H7 (cell line): Measurements from ENCODE around the gene CEP70. TPM values are rescaled to one million over a fixed set of nuclear protein-coding genes. Genes with fewer than 3 reads are reported as not detected.
"Not testable (repeated sequence)": the region's sequence is repeated elsewhere in the genome, so short reads cannot be mapped to it uniquely, and the experiment has no call there.

Experiments used
- DNase-seq: peaks from one replicate; pipeline ENCODE4 v3.0.0; 2012
- H3K27me3 ChIP-seq: 2 replicates; pipeline ENCODE4 v1.6.0; 2011; ENCODE audit warnings: mild to moderate bottlenecking, low read length; ENCODE audit not compliant: control insufficient read depth, insufficient read depth
- H3K36me3 ChIP-seq: replicated peaks from 2 replicates; pipeline ENCODE4 v1.5.1; 2011; ENCODE audit warnings: low read length; ENCODE audit not compliant: control insufficient read depth, insufficient read depth
- H3K4me3 ChIP-seq: 2 replicates; pipeline ENCODE4 v1.5.1; 2011; ENCODE audit warnings: low read depth, mild to moderate bottlenecking, control low read depth, low read length, moderate library complexity; ENCODE audit not compliant: insufficient read depth
- total RNA-seq: library from RNA; depleted of rRNA; stranded (reverse); fragments of >200 nt; shearing (Covaris generic); gene quantifications from 2 replicates; pipeline ENCODE4 v1.2.3, GENCODE V29; 2014

The CEP70 gene
- total RNA-seq, 1 experiment from 2014 or later: 19.6 TPM

GRCh38 chr3:138601661-138602060, 7.6 kb upstream of the CEP70 start:
- not testable (repeated sequence) for H3K4me3 ChIP-seq, DNase-seq, H3K27me3 ChIP-seq, H3K36me3 ChIP-seq

DNA sequence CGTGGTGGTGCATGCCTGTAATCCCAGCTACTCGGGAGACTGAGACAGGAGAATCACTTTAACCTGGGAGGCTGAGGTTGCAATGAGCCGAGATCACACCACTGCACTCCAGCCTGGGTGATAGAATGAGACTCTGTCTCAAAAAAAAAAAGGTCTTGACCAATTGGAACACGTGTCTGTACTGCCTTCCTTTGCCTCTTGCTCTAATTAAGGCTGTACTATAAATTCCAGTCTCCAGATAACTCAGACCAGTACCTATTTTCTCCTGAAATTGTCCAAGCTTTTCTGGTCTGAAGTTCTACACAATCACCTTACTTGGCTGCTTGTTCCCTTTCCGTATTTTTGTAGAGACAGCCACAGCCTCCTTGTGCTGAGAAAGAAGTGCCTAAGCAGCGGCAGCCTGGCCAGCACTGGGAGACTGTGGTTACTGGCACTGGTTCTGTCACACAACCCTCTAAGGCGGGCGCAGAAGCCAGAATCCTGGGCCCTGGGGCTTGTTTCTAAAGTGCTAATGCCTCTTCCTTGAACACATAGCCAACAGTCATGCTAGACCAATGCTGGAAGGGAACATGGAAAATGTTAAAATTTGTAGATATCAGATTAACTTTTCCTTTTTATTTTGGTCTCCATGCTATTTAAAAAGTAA, 6.2 kb upstream of the CEP70 start:
- DNase-seq: no peak
- Histone ChIP-seq H3K27me3 (no peaks in the 10 kb centered on the region), H3K4me3 (no peak overlapping the region), H3K36me3 (no peaks in the 10 kb centered on the region)

- no peaks in the 10 kb centered on the region for H3K27me3 ChIP-seq
- DNase-seq: no peak
Observed at GRCh38 chr3:138598534-138598933, 4.5 kb upstream of the CEP70 start.

DNA sequence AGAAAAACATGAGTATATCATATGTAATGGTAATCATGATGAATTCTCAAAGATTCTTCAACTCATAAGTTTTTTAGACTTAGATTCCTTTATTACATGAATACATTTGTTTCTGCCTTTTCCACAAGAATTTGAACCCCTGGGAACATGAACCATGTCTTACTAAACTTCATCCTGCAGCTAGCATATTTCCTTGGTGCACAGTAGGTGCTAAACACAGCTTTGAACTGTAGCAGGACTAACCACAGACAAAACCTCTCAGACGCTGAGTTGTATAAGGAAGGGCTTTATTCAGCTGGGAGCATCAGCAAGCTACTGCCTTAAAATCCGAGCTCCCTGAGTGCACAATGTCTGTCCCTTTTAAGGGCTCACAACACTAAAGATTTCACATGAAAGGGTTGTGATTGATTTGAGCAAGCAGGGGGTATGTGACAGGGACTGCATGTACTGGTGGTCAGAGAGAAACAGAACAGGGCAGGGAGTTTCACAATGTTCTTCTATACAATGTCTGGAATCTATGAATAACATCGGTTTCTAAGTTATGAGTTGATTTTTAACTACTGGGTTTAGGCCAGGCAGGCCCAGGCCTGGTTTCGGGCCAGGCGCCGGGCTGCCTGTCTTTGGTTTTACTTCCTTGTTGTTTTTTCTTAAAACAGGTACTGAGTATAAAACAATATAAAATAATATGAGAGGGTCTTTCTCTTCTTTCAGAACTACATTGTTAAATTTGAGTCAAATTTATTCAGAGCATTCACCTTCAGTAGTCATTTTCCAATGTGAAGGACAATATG, 3.3 kb upstream of the CEP70 start:
- H3K27me3 ChIP-seq: not testable (repeated sequence)

More at GRCh38 chr3:138598534-138598933, 4.5 kb upstream of the CEP70 start:
- Histone ChIP-seq H3K36me3 (no peaks in the 10 kb centered on the region), H3K4me3 (no peak overlapping the region)

GRCh38 chr3:138594935-138595610, 1.0 kb upstream of the CEP70 start:
- no peaks in the 10 kb centered on the region; the same call in 1 of the 2 replicates for H3K36me3 ChIP-seq
- H3K27me3 ChIP-seq: no peaks in the 10 kb centered on the region
- no peak for DNase-seq
- H3K4me3 ChIP-seq: no peak overlapping the region

More for the DNA sequence above, 3.3 kb upstream of the CEP70 start:
- not testable (repeated sequence) for H3K4me3 ChIP-seq, DNase-seq, H3K36me3 ChIP-seq

GRCh38 chr3:138593488-138594149, 441 bp downstream of the CEP70 start:
- peak overlapping the region; percentile 67 for H3K4me3 ChIP-seq
- no peaks in the 10 kb centered on the region for H3K27me3 ChIP-seq
- H3K36me3 ChIP-seq: no peaks in the 10 kb centered on the region; the same call in 1 of the 2 replicates
- peak; percentile 55 for DNase-seq

GRCh38 chr3:138591392-138591791, 2.7 kb downstream of the CEP70 start:
- no peaks in the 10 kb centered on the region for H3K27me3 ChIP-seq
- DNase-seq: no peak
- no peaks in the 10 kb centered on the region; the same call in 1 of the 2 replicates for H3K36me3 ChIP-seq
- no peak overlapping the region for H3K4me3 ChIP-seq

- Histone ChIP-seq H3K36me3 (no peaks in the 10 kb centered on the region; the same call in 1 of the 2 replicates), H3K27me3 (no peaks in the 10 kb centered on the region), H3K4me3 (no peak overlapping the region)
- DNase-seq: no peak
Observed at GRCh38 chr3:138588445-138588844, 5.6 kb downstream of the CEP70 start.

DNA sequence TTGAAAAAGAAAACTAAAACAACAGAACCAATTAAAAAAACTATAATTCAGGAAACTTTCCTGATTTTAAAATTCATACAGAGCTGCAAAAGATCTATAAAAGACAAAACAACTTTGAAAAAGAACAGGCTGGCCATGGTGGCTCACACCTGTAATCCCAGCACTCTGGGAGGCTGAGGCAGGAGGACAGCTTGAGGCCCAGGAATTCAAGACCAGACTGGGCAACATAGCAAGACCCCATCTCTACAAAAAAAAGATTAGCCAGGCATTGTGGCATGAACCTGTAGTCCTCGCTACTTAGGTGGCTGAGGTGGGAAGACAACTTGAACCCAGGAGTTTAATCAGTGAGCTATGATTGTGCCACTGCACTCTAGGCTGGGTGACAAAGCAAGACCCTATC, 6.7 kb downstream of the CEP70 start:
- no peaks in the 10 kb centered on the region; the same call in 1 of the 2 replicates for H3K36me3 ChIP-seq
- H3K27me3 ChIP-seq: no peaks in the 10 kb centered on the region
- no peak overlapping the region for H3K4me3 ChIP-seq
- DNase-seq: no peak

- Histone ChIP-seq H3K36me3 (no peaks in the 10 kb centered on the region; the same call in 1 of the 2 replicates), H3K27me3 (no peaks in the 10 kb centered on the region), H3K4me3 (no peak overlapping the region)
- DNase-seq: no peak
Observed at GRCh38 chr3:138578961-138579574, 15.0 kb downstream of the CEP70 start.

- Histone ChIP-seq H3K4me3 (no peak overlapping the region), H3K27me3 (no peaks in the 10 kb centered on the region), H3K36me3 (no peaks in the 10 kb centered on the region; the same call in 1 of the 2 replicates)
- DNase-seq: no peak
Observed at GRCh38 chr3:138578141-138578540, 15.9 kb downstream of the CEP70 start.

DNA sequence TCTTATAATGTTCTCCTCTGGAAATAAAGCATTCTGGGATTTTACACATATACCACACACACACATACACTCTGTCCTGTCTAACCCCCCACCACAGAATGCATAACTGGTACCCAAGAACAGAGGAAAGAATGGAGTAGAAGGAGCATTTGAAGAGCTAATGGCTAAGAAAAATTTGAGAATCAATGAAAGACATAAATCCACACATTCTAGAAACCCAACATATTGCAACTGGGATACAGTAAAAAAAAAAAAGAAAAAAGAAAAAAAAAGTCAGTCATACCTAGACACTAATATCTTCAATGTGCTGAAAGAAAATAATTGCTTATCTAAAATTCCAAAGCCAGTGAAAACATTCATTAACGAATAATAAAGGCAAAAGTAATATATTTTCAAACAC, 20.9 kb downstream of the CEP70 start:
- H3K27me3 ChIP-seq: no peaks in the 10 kb centered on the region
- no peaks in the 10 kb centered on the region; the same call in 1 of the 2 replicates for H3K36me3 ChIP-seq
- no peak overlapping the region for H3K4me3 ChIP-seq
- DNase-seq: no peak

DNA sequence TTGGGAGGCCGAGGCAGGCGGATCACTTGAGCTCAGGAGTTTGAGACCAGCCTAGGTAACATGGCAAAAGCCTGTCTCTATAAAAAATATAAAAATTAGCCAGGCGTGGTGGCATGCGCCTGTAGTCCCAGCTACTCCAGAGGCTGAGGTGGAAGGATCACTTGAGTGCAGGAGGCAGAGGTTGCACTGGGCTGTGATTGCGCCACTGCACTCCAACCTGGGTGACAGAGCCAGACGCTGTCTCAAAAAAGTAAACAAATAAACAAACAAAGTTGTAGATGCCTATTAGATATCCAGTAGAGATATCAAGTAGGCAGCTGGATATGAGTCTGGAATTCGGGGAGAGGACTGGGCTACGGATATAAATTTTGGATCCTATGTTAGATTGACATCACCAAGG, 24.4 kb downstream of the CEP70 start:
- H3K27me3 ChIP-seq, DNase-seq, H3K36me3 ChIP-seq, H3K4me3 ChIP-seq: not testable (repeated sequence)

DNA sequence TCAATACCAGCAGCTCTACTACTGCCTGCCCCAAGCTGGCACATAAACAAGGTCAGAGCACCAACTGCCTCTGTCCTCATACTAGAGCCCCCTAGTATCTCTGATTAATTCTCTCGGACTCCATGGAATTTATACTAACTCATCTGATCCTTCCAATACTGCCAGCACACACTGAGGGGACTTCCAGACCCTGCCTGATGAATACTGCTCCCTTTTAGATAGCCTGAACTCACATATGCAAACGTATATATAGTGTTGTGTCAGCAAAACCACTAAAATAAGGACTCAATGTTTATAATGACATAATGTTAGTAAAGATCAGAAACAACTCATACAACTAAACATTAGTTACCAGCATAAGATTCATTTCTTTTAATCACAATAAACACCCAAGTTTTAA, 25.0 kb downstream of the CEP70 start:
- H3K4me3 ChIP-seq: no peak overlapping the region
- no peaks in the 10 kb centered on the region for H3K27me3 ChIP-seq
- H3K36me3 ChIP-seq: no peaks in the 10 kb centered on the region; the same call in 1 of the 2 replicates
- DNase-seq: no peak
